Uterus (tissue), 4 donors: Measurements from ENCODE around the gene TUBA4A. TPM values are rescaled to one million over a fixed set of nuclear protein-coding genes. Genes with fewer than 3 reads are reported as not detected.
A peak's percentile ranks its signal among the peaks of the same experiment; 100 is the strongest.

Experiments used
- DNase-seq, 2 donors: peaks; one replicate each; pipeline ENCODE4 v3.0.0-alpha.2; 2019 to 2020
- H3K27ac ChIP-seq, 2 donors: fragments of 200-600 bp; sonication (generic); 1 replicate in 1 of 2; 2 replicates in 1 of 2; pipeline ENCODE4 v1.5.1; 2016 to 2018
- H3K27me3 ChIP-seq, 2 donors: fragments of 200-600 bp; sonication (generic); one replicate each; pipeline ENCODE4 v1.5.1; 2018 to 2019; ENCODE audit warnings: control low read depth in 1 of 2
- H3K36me3 ChIP-seq, 2 donors: fragments of 200-600 bp; sonication (generic); one replicate each; pipeline ENCODE4 v1.5.1; 2019; ENCODE audit warnings: control low read depth in 1 of 2
- H3K4me1 ChIP-seq, 2 donors: fragments of 200-600 bp; sonication (generic); one replicate each; pipeline ENCODE4 v1.5.1; 2018 to 2019; ENCODE audit warnings: control low read depth in 1 of 2
- H3K4me3 ChIP-seq, 2 donors: fragments of 200-600 bp; sonication (generic); 1 replicate in 1 of 2; 2 replicates in 1 of 2; pipeline ENCODE4 v1.5.1; 2018 to 2019; ENCODE audit warnings: mild to moderate bottlenecking in 1 of 2
- H3K9me3 ChIP-seq, 2 donors: fragments of 200-600 bp; sonication (generic); one replicate each; pipeline ENCODE4 v1.5.1; 2019; ENCODE audit warnings: control low read depth in 1 of 2
- CTCF ChIP-seq, 4 experiments: fragments of 200-600 bp in 2 of 4; fragments of 450-650 bp in 2 of 4; sonication (generic) in 2 of 4; IDR thresholded peaks; one replicate each; pipeline ENCODE4 v1.5.1; 2016 to 2019; ENCODE audit warnings: antibody characterized with exemption in 4 of 4, mild to moderate bottlenecking in 2 of 4, moderate library complexity in 1 of 4
- POLR2A ChIP-seq, 2 donors: fragments of 450-650 bp; IDR thresholded peaks; one replicate each; pipeline ENCODE4 v1.6.1; 2016; ENCODE audit warnings: antibody characterized with exemption in 2 of 2, mild to moderate bottlenecking in 1 of 2, moderate library complexity in 1 of 2
- intact Hi-C: fragments of 100-400 bp; cut with DNase I; formaldehyde crosslinking; loops from one replicate; pipeline ENCODE4 v1.15.1; 2023; ENCODE audit warnings: low total_unique reads
- total RNA-seq, 4 donors: library from RNA; depleted of rRNA in 3 of 4; stranded (reverse); fragments of >200 nt in 3 of 4; gene quantifications; one replicate each; pipeline versions ENCODE4 v1.1.0 to v1.2.4, GENCODE V29; 2014 to 2023
- donor health status: DM: yes; HTN: yes; CAD: no.

The TUBA4A gene
- total RNA-seq, 4 donors from 2014 or later: 3.7 to 32.3 (median 7.3) TPM

GRCh38 chr2:219298759-219299371 is 45.1 kb upstream of the TUBA4A start:
- peak; percentile 87 to 89 for DNase-seq
- no peak overlapping the region for H3K27ac ChIP-seq
- intact Hi-C loops: loop anchor here (5.0 kb wide), 1 partner anchor 137 kb away; the partner anchor contains the start of gene NHEJ1
- H3K4me3 ChIP-seq: no peak overlapping the region
- no peaks in the 10 kb centered on the region for H3K36me3 ChIP-seq
- no peaks in the 10 kb centered on the region for H3K27me3 ChIP-seq
- H3K4me1 ChIP-seq: no peaks in the 10 kb centered on the region
- H3K9me3 ChIP-seq: no peaks in the 10 kb centered on the region
- TF ChIP-seq POLR2A (IDR thresholded peaks at IDR 0.05) (no peak), CTCF (IDR thresholded peaks at IDR 0.05) (peak; percentile 95 to 98 (median 96))

GRCh38 chr2:219297766-219298456 is 44.2 kb upstream of the TUBA4A start:
- TF ChIP-seq POLR2A (IDR thresholded peaks at IDR 0.05) (no peak), CTCF (IDR thresholded peaks at IDR 0.05) (no peak)
- Histone ChIP-seq H3K9me3 (no peaks in the 10 kb centered on the region), H3K4me3 (no peak overlapping the region), H3K36me3 (no peaks in the 10 kb centered on the region), H3K27ac (no peak overlapping the region), H3K4me1 (no peaks in the 10 kb centered on the region), H3K27me3 (no peaks in the 10 kb centered on the region)
- DNase-seq: no peak
- intact Hi-C loops: loop anchor here (5.0 kb wide), 1 partner anchor 136 kb away; the partner anchor contains the start of gene NHEJ1

GRCh38 chr2:219296631-219297391 is 43.1 kb upstream of the TUBA4A start:
- Histone ChIP-seq H3K27me3 (no peaks in the 10 kb centered on the region), H3K27ac (no peak overlapping the region), H3K9me3 (no peaks in the 10 kb centered on the region), H3K4me1 (no peaks in the 10 kb centered on the region), H3K4me3 (no peak overlapping the region), H3K36me3 (no peaks in the 10 kb centered on the region)
- intact Hi-C loops: loop anchor here (5.0 kb wide), 1 partner anchor 135 kb away; the partner anchor contains the start of gene NHEJ1
- TF ChIP-seq CTCF (IDR thresholded peaks at IDR 0.05) (no peak), POLR2A (IDR thresholded peaks at IDR 0.05) (no peak)
- no peak for DNase-seq

- Histone ChIP-seq H3K4me3 (no peak overlapping the region), H3K9me3 (no peaks in the 10 kb centered on the region), H3K27ac (no peak overlapping the region), H3K27me3 (no peaks in the 10 kb centered on the region), H3K4me1 (no peaks in the 10 kb centered on the region), H3K36me3 (no peaks in the 10 kb centered on the region)
- no peak for DNase-seq
- intact Hi-C loops: loop anchor here (5.0 kb wide), 1 partner anchor 134 kb away; the partner anchor contains the start of gene NHEJ1
- TF ChIP-seq POLR2A (IDR thresholded peaks at IDR 0.05) (no peak), CTCF (IDR thresholded peaks at IDR 0.05) (no peak)
These were observed 42.4 kb upstream of the TUBA4A start for GRCh38 chr2:219296142-219296541.
